HG03175 (cell line): ENCODE data around the gene C1orf198.

ENCODE experiments used
- ATAC-seq: cut with Tn5 transposase; IDR thresholded peaks from one replicate; pipeline ENCODE4 v1.9.1; 2021; ENCODE audit warnings: mild to moderate bottlenecking, moderate library complexity; ENCODE audit not compliant: unreplicated experiment

The C1orf198 gene

GRCh38 chr1:230867903-230868735 lies at the start of gene C1orf198:
Gene C1orf198 (minus strand): TSS chr1:230868521. CDS start chr1:230868512, 9 bp downstream.
- ATAC-seq, result peak; percentile 83

- peak; percentile 71 for ATAC-seq
Observed at GRCh38 chr1:230917284-230918135, 49.2 kb upstream of the C1orf198 start.

- ATAC-seq, result no peak
Observed at GRCh38 chr1:230916587-230917283, 48.4 kb upstream of the C1orf198 start.

- ATAC-seq, result no peak
Observed at GRCh38 chr1:230915078-230915477, 46.8 kb upstream of the C1orf198 start.

- ATAC-seq, result no peak
Observed at GRCh38 chr1:230913496-230913895, 45.2 kb upstream of the C1orf198 start.

- ATAC-seq, result no peak
Observed at GRCh38 chr1:230910755-230911117, 42.4 kb upstream of the C1orf198 start.

GRCh38 chr1:230909974-230910754 lies 41.8 kb upstream of the C1orf198 start:
- no peak for ATAC-seq

- ATAC-seq, result no peak
Observed at GRCh38 chr1:230907472-230908205, 39.3 kb upstream of the C1orf198 start.

GRCh38 chr1:230906226-230906625 lies 37.9 kb upstream of the C1orf198 start:
- ATAC-seq, result no peak

- ATAC-seq, result no peak
Observed at GRCh38 chr1:230905733-230906132, 37.4 kb upstream of the C1orf198 start.

- ATAC-seq, result no peak
Observed at GRCh38 chr1:230902349-230902923, 34.1 kb upstream of the C1orf198 start.

GRCh38 chr1:230901671-230902070 lies 33.4 kb upstream of the C1orf198 start:
- ATAC-seq, result no peak

- no peak for ATAC-seq
Observed at GRCh38 chr1:230900984-230901383, 32.7 kb upstream of the C1orf198 start.

GRCh38 chr1:230899841-230900251 lies 31.5 kb upstream of the C1orf198 start:
- no peak for ATAC-seq

- no peak for ATAC-seq
Observed at GRCh38 chr1:230898748-230899147, 30.4 kb upstream of the C1orf198 start.

GRCh38 chr1:230898144-230898543 lies 29.8 kb upstream of the C1orf198 start:
- no peak for ATAC-seq

- no peak for ATAC-seq
Observed at GRCh38 chr1:230896779-230897178, 28.5 kb upstream of the C1orf198 start.

- ATAC-seq, result no peak
Observed at GRCh38 chr1:230895452-230895851, 27.1 kb upstream of the C1orf198 start.

- no peak for ATAC-seq
Observed at GRCh38 chr1:230894664-230895063, 26.3 kb upstream of the C1orf198 start.
